Measurements from ENCODE around the gene ZMYND8. TPM values are rescaled to one million over a fixed set of nuclear protein-coding genes. Genes with fewer than 3 reads are reported as not detected.

ZMYND8 gene
- total and polyA plus RNA-seq, 2 of the 4 experiments (the other 2 are of a cell fraction), result 24.0 to 28.2 TPM

GRCh38 chr20:47380481-47380880 is 24.0 kb upstream of the ZMYND8 start:
- intact Hi-C loops (cut with micrococcal nuclease), result no loop called here
- H3K36me3 ChIP-seq (ENCODE audit: control insufficient read depth, insufficient read depth, low read length), result no peaks in the 10 kb centered on the region

More at GRCh38 chr20:47380481-47380880, 24.0 kb upstream of the ZMYND8 start:
- H4K91ac ChIP-seq (ENCODE audit: insufficient read depth, low read depth, low read length), result peak overlapping the region; percentile 91
- BruUV-seq (replicated peaks), result no TSS peak
- peak overlapping the region; percentile 92 for H3K14ac ChIP-seq (replicated peaks; ENCODE audit: low read depth, low read length)
- ATAC-seq (ENCODE audit: low read depth), result no peak
- peak overlapping the region; percentile 81; the same call in 1 of the 2 replicates for H3K23ac ChIP-seq (ENCODE audit: low read depth, low read length)
- peak overlapping the region; percentile 48; the same call in 2 of the 3 replicates for H2BK15ac ChIP-seq (ENCODE audit: low read depth, low read length)
- H2AK5ac ChIP-seq (ENCODE audit: low read depth, low read length), result peak overlapping the region; percentile 51
- no peaks in the 10 kb centered on the region for H3K27me3 ChIP-seq (ENCODE audit: control insufficient read depth, insufficient read depth, low read length)
- H2BK5ac ChIP-seq (ENCODE audit: low read depth, low read length, poor library complexity, severe bottlenecking), result peak overlapping the region; percentile 91
- in situ Hi-C loops (cut with MboI; ENCODE audit: low sequenced_read_pairs) (loop anchor here (5.0 kb wide), 4 partner anchors 103 to 623 kb away; no protein-coding TSS in a partner anchor), dilution Hi-C loops (cut with HindIII; ENCODE audit: low sequenced_read_pairs, unreplicated experiment) (loop anchor here (25.0 kb wide), 1 partner anchor 118 kb away; no protein-coding TSS in a partner anchor)
- H3K9me3 ChIP-seq (ENCODE audit: control insufficient read depth, insufficient read depth, low read length), result no peaks in the 10 kb centered on the region
- POLR2A ChIA-PET (ENCODE audit: unreplicated experiment), result no interaction called here
- peak overlapping the region; percentile 66 for H3K56ac ChIP-seq (ENCODE audit: extremely low read depth, insufficient read depth, low read length)
- peak overlapping the region; percentile 90 to 91 for H4K8ac ChIP-seq (ENCODE audit: low read depth in 2 of 2, low read length in 2 of 2)
- H4K20me1 ChIP-seq (ENCODE audit: insufficient read depth, low read length), result no peaks in the 10 kb centered on the region
- DNase-seq, result peak; percentile 35
- peak overlapping the region; percentile 92 for H3K4ac ChIP-seq (ENCODE audit: low read depth, low read length)
- H3K27ac ChIP-seq (ENCODE audit: insufficient read depth, low read length), result no peak overlapping the region; the same call in 1 of the 2 replicates
- no peak overlapping the region for H3K4me2 ChIP-seq (ENCODE audit: low read depth, low read length)
- H3K4me1 ChIP-seq (ENCODE audit: control insufficient read depth, insufficient read depth, low read length), result peaks cover 9% of the 10 kb centered on the region
- CTCF ChIA-PET, result no interaction called here
- peak overlapping the region; percentile 0 for H2AK9ac ChIP-seq (replicated peaks; ENCODE audit: low read depth, low read length, poor library complexity)
- peaks cover 17% of the 10 kb centered on the region for H3K9me1 ChIP-seq (ENCODE audit: insufficient read depth, low read length)
- 78% methylated on average over 1 of the region's 4 CpGs; no CpG with 5 or more reads in 1 of the 2 experiments for WGBS, 2 experiments (ENCODE audit: extremely low coverage in 2 of 2, insufficient read length in 1 of 2)
- peak overlapping the region; percentile 95 for H2BK20ac ChIP-seq (ENCODE audit: low read depth, low read length)
- no peak overlapping the region for H3K4me3 ChIP-seq (ENCODE audit: insufficient read depth, low read depth, low read length)
- H3K79me1 ChIP-seq (ENCODE audit: low read depth in 1 of 2, low read length in 2 of 2), result no peaks in the 10 kb centered on the region
- no peak for TF ChIP-seq RFX5 (IDR thresholded peaks at IDR 0.05; ENCODE audit: low read depth, low read length)
- peak overlapping the region; percentile 95 for H2BK120ac ChIP-seq (ENCODE audit: low read depth, low read length)
- H3K9ac ChIP-seq (ENCODE audit: low read depth, low read length), result no peak overlapping the region
- H3K18ac ChIP-seq (ENCODE audit: low read depth, low read length), result peak overlapping the region; percentile 95; the same call in 1 of the 2 replicates
- H2AFZ ChIP-seq (replicated peaks; ENCODE audit: low read length, poor library complexity), result no peak overlapping the region
- H4K5ac ChIP-seq (ENCODE audit: low read depth, low read length), result peak overlapping the region; percentile 88; the same call in 1 of the 2 replicates

Data from IMR-90 (cell line).